GM12878 (cell line): ENCODE data around the gene RYR2. TPM values are rescaled to one million over a fixed set of nuclear protein-coding genes. Genes with fewer than 3 reads are reported as not detected.
A peak's percentile ranks its signal among the peaks of the same experiment; 100 is the strongest.

Source experiments
- ATAC-seq: fragments of 200-7000 bp; cut with Tn5 transposase; 3 replicates; pipeline ENCODE4 v1.9.1; 2020; ENCODE audit warnings: mild to moderate bottlenecking, moderate library complexity
- BruUV-seq: library from RNA; stranded (reverse); fragments of 400-500 nt; replicated peaks from 2 replicates; lab custom pipeline; 2021; lab: Mats Ljungman, UMichigan
- CTCF ChIA-PET: fragments of 300-600 bp; sonication (Branson Sonifier 250); formaldehyde crosslinking; extraction: SDS; loops from one replicate; lab custom pipeline; 2021; ENCODE audit warnings: inconsistent platforms; lab: Yijun Ruan, JAX
- POLR2A ChIA-PET: fragments of 350-600 bp; formaldehyde crosslinking; extraction: SDS; loops from one replicate; lab custom pipeline; 2021; ENCODE audit warnings: inconsistent platforms; lab: Charles Lee
- RAD21 ChIA-PET: fragments of 300-600 bp; sonication (Branson Sonifier 250); formaldehyde crosslinking; loops from one replicate; lab custom pipeline; 2023; ENCODE audit warnings: antibody characterized with exemption; ENCODE audit not compliant: unreplicated experiment; lab: Charles Lee
- SMC1A ChIA-PET: fragments of 300-600 bp; sonication (Branson Sonifier 250); formaldehyde crosslinking; loops from one replicate; lab custom pipeline; 2023; ENCODE audit not compliant: unreplicated experiment, uncharacterized antibody; lab: Charles Lee
- DNase-seq: peaks from one replicate; pipeline ENCODE4 v3.0.0-alpha.2; 2011; ENCODE audit warnings: low read depth, low spot score
- FAIRE-seq: peaks from 3 replicates; lab custom pipeline; 2011; peaks lifted over from hg19 to GRCh38; lab: Jason Lieb, UNC
- H2AFZ ChIP-seq: 2 replicates; pipeline ENCODE4 v1.6.0; 2011; ENCODE audit warnings: low read depth, low read length, control low read depth; ENCODE audit not compliant: control insufficient read depth
- H3K27ac ChIP-seq: 2 replicates; pipeline ENCODE4 v1.5.1; 2011; ENCODE audit warnings: control low read depth; ENCODE audit not compliant: control insufficient read depth, insufficient read depth
- H3K27me3 ChIP-seq, 2 experiments: replicated peaks in 1 of 2; 2 replicates each; pipeline versions ENCODE4 v1.6.0 to v1.6.1; 2011; ENCODE audit warnings: low read length in 1 of 2; ENCODE audit not compliant: control insufficient read depth in 2 of 2, insufficient read depth in 2 of 2
- H3K36me3 ChIP-seq, 2 experiments: 2 replicates each; pipeline ENCODE4 v1.5.1; 2011; ENCODE audit warnings: low read length in 1 of 2; ENCODE audit not compliant: control insufficient read depth in 2 of 2, insufficient read depth in 2 of 2
- H3K4me1 ChIP-seq: 2 replicates; pipeline ENCODE4 v1.6.1; 2011; ENCODE audit warnings: mild to moderate bottlenecking, low read length, moderate library complexity, mixed read lengths; ENCODE audit not compliant: control insufficient read depth, insufficient read depth
- H3K4me2 ChIP-seq: 2 replicates; pipeline ENCODE4 v1.6.0; 2011; ENCODE audit warnings: control low read depth; ENCODE audit not compliant: control insufficient read depth, insufficient read depth
- H3K4me3 ChIP-seq: fragments of 200-600 bp; sonication (generic); 2 replicates; pipeline ENCODE4 v1.5.1; 2016
- H3K79me2 ChIP-seq: 2 replicates; pipeline ENCODE4 v1.6.0; 2011; ENCODE audit warnings: low read length; ENCODE audit not compliant: control insufficient read depth, insufficient read depth
- H3K9ac ChIP-seq: 2 replicates; pipeline ENCODE4 v1.8.0; 2011; ENCODE audit warnings: low read length, control low read depth, mixed read lengths; ENCODE audit not compliant: control insufficient read depth, insufficient read depth
- H3K9me3 ChIP-seq: replicated peaks from 3 replicates; pipeline ENCODE4 v1.5.1; 2011; ENCODE audit warnings: mild to moderate bottlenecking, low read length; ENCODE audit not compliant: control insufficient read depth, insufficient read depth
- H4K20me1 ChIP-seq: 2 replicates; pipeline ENCODE4 v1.6.0; 2011; ENCODE audit not compliant: control insufficient read depth, insufficient read depth
- CTCF ChIP-seq, 3 experiments: IDR thresholded peaks in 2 of 3; conservative IDR thresholded peaks in 1 of 3; 2 replicates each; pipeline ENCODE4 v1.5.1; 2011; ENCODE audit warnings: low read depth in 3 of 3, low read length in 3 of 3, mild to moderate bottlenecking in 3 of 3, control low read depth in 2 of 3, moderate library complexity in 2 of 3, inconsistent platforms in 1 of 3, mixed read lengths in 1 of 3; ENCODE audit not compliant: control insufficient read depth in 2 of 3, insufficient read depth in 1 of 3; ENCODE audit errors: extremely low read depth in 1 of 3
- HCFC1 ChIP-seq: fragments of 150-350 bp; IDR thresholded peaks from 2 replicates; pipeline ENCODE4 v1.6.1; 2014; ENCODE audit warnings: low read length
- RAD21 ChIP-seq: IDR thresholded peaks from 2 replicates; pipeline ENCODE4 v1.6.1; 2011; ENCODE audit warnings: mild to moderate bottlenecking, low read depth, low read length, moderate library complexity; ENCODE audit not compliant: insufficient read depth
- SMC3 ChIP-seq: IDR thresholded peaks from 2 replicates; pipeline ENCODE4 v1.6.1; 2011; ENCODE audit warnings: low read length, improper control_type of control experiment, borderline replicate concordance
- SREBF2 ChIP-seq: IDR thresholded peaks from 2 replicates; pipeline ENCODE4 v1.6.1; 2012; ENCODE audit warnings: mild to moderate bottlenecking, low read length
- WGBS: methylation state at CpG from one replicate; pipeline ENCODE4 v1.1.6; 2016; ENCODE audit warnings: low lambda C conversion rate; ENCODE audit not compliant: insufficient replicate concordance, insufficient coverage; ENCODE audit errors: missing lambda C conversion rate; 5-methylcytosine and 5-hydroxymethylcytosine counted together
- in situ Hi-C: fragments of 300-500 bp; cut with MboI; formaldehyde crosslinking; loops from 9 replicates; pipeline ENCODE4 v1.14.3; 2018; ENCODE audit warnings: mixed read lengths
- intact Hi-C: fragments of 100-400 bp; cut with micrococcal nuclease; formaldehyde crosslinking; loops from one replicate; pipeline ENCODE4 v1.14.2; 2022; ENCODE audit not compliant: unreplicated experiment
- polyA plus RNA-seq, 11 experiments: library from polyadenylated mRNA; depleted of rRNA in 4 of 11; unstranded in 6 of 11; stranded (reverse) in 5 of 11; fragments of >200 nt; fragmentation: Nextera tagmentation in 4 of 11; fragmentation: Illumina TruSeq in 1 of 11; extraction: Ambion mirVana in 4 of 11; extraction: Trizol in 1 of 11; gene quantifications; 1 replicate in 1 of 11; 2 replicates in 10 of 11; pipeline versions ENCODE4 v1.2.1 to v1.2.3, GENCODE V29; 2011 to 2016; ENCODE audit warnings: inconsistent platforms in 2 of 11, missing spikeins in 2 of 11, low read depth in 1 of 11
- total RNA-seq, 4 experiments: library from RNA; depleted of rRNA in 3 of 4; stranded (reverse); fragments of >200 nt in 3 of 4; fragmentation: Illumina TruSeq in 1 of 4; extraction: Trizol in 1 of 4; gene quantifications; 2 replicates each; pipeline versions ENCODE4 v1.2.1 to v1.2.3, GENCODE V29; 2013 to 2021
- TF ChIP-seq, protein P1 (sequence below): fragments of 450-650 bp; formaldehyde crosslinking; IDR thresholded peaks from 2 replicates; pipeline ENCODE4 v1.5.0; 2022; ENCODE audit warnings: mild to moderate bottlenecking, missing genetic modification characterization

Gene RYR2
- total and polyA plus RNA-seq, 10 of the 15 experiments (the other 5 are each of a cell fraction or from before 2014, with no cell fraction given), result 0.01 to 0.04 TPM; not detected in 8

DNA sequence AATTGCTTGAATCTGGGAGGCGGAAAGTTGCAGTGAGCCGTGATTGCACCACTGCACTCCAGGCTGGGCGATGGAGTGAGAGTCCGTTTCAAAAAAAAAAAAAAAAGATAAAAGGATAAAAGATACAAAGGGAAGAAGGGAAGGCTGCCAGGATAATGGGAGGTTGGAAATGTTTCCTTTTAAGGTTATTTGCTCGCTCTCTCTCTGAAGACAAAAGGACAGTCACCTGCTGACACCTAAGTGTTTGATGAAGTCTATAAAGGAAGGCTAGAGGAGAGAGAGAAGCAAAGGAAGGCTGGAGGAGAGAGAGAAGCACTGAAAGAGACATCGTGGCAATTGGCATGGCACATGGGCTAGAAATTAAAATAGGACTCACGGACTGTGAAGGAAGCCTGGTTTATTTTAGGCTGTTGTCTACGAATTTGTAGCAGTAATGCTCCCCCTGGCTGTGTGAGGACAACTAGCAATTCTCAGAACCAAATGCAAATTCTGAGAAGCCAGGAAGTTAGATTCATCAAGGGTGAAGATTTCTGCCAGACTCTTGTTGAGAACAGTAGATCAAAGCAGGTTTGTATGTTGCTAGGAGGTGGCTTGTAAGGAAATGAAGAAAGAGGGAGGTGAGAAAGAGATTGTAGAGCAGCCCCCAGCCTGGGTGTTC, 694.5 kb downstream of the RYR2 start:
- intact Hi-C loops (no loop called here), in situ Hi-C loops (no loop called here)
- H3K9me3 ChIP-seq, result no peaks in the 10 kb centered on the region
- ChIA-PET SMC1A (no interaction called here), POLR2A (no interaction called here), CTCF (interaction anchor here (0.9 kb wide), 1 partner anchor 64 kb away, joined by 3 read pairs; no protein-coding TSS in a partner anchor), RAD21 (no interaction called here)
- WGBS, result 20% methylated on average over 5 of the region's 8 CpGs
- H3K9ac ChIP-seq, result no peak overlapping the region
- no peak overlapping the region for H3K4me2 ChIP-seq
- DNase-seq, result no peak
- no peaks in the 10 kb centered on the region for H3K4me1 ChIP-seq
- H4K20me1 ChIP-seq, result no peaks in the 10 kb centered on the region
- no peaks in the 10 kb centered on the region for H3K27me3 ChIP-seq
- FAIRE-seq, result no peak
- peak; percentile 75 for ATAC-seq
- H3K36me3 ChIP-seq, result no peaks in the 10 kb centered on the region
- no peak overlapping the region for H2AFZ ChIP-seq
- no peaks in the 10 kb centered on the region for H3K79me2 ChIP-seq
- TF ChIP-seq, protein P1, sequence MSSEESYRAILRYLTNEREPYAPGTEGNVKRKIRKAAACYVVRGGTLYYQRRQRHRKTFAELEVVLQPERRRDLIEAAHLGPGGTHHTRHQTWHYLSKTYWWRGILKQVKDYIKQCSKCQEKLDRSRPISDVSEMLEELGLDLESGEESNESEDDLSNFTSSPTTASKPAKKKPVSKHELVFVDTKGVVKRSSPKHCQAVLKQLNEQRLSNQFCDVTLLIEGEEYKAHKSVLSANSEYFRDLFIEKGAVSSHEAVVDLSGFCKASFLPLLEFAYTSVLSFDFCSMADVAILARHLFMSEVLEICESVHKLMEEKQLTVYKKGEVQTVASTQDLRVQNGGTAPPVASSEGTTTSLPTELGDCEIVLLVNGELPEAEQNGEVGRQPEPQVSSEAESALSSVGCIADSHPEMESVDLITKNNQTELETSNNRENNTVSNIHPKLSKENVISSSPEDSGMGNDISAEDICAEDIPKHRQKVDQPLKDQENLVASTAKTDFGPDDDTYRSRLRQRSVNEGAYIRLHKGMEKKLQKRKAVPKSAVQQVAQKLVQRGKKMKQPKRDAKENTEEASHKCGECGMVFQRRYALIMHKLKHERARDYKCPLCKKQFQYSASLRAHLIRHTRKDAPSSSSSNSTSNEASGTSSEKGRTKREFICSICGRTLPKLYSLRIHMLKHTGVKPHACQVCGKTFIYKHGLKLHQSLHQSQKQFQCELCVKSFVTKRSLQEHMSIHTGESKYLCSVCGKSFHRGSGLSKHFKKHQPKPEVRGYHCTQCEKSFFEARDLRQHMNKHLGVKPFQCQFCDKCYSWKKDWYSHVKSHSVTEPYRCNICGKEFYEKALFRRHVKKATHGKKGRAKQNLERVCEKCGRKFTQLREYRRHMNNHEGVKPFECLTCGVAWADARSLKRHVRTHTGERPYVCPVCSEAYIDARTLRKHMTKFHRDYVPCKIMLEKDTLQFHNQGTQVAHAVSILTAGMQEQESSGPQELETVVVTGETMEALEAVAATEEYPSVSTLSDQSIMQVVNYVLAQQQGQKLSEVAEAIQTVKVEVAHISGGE (CRISPR knock-in tag), result no peak
- TF ChIP-seq HCFC1 (no peak), SMC3 (peak; percentile 42), CTCF (IDR thresholded peaks at IDR 0.05 in 2 of 3, conservative IDR thresholded peaks at IDR 0.05 in 1 of 3; ENCODE audit: control insufficient read depth in 2 of 3, extremely low read depth in 1 of 3, insufficient read depth in 1 of 3, low read depth in 3 of 3, low read length in 3 of 3) (peak in 2 of 3 experiments; percentile 28 to 33; a peak in 3 of 6 replicates), RAD21 (0 out of 2 replicates have a peak, but pooled peaks have one; percentile 16), SREBF2 (no peak)
- no peak overlapping the region for H3K27ac ChIP-seq
- BruUV-seq, result no TSS peak
- H3K4me3 ChIP-seq, result no peak overlapping the region
